NCI-H187 treated with DMSO at 0.1 percent for 48 hours (cell line): Measurements from ENCODE around the gene IGF2BP1.
"Not testable (repeated sequence)": the region's sequence is repeated elsewhere in the genome, so short reads cannot be mapped to it uniquely, and the experiment has no call there.

Experiments used
- DNase-seq: peaks from one replicate; lab custom pipeline; 2025; lab: John Stamatoyannopoulos, UW

The IGF2BP1 gene

GRCh38 chr17:49100601-49101000 is 103.4 kb downstream of the IGF2BP1 start:
- DNase-seq = no peak

- DNase-seq = no peak
Measured at GRCh38 chr17:49101054-49101534, 103.9 kb downstream of the IGF2BP1 start.

- not testable (repeated sequence) for DNase-seq
Measured at GRCh38 chr17:49103360-49103759, 106.2 kb downstream of the IGF2BP1 start.

DNA sequence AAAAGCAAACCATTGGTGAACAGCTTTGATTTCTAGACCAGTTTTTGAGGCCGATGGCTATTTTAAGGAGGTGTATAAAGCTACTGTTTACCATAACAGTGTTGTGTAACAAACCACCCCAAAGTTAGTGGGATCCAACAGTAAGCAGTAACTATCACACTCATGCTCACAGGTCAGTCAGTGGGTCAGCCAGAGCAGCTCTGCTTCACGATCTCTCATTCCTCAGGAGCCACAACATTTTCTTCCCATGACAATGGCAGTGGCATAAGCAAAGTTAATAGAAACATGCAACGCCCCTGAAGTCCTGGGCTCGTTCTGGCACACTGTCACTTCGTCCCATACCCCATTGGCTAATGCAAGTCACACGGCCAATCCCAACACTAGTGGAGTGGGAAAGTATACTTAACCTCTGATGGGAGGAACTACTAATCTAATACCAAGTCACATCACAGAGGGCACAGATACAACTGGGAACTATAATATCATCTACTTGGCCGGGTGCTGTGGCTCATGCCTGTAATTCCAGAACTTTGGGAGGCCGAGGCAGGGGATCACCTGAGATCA is 107.4 kb downstream of the IGF2BP1 start:
- no peak for DNase-seq
